HCT116 (cell line): Measurements from ENCODE around the gene ACSL5.

Experiments
- ATF3 ChIP-seq: IDR thresholded peaks from 2 replicates; pipeline ENCODE4 v1.6.1; 2012
- CTCF ChIP-seq, 3 experiments: fragments of 200-600 bp in 1 of 3; sonication (generic) in 1 of 3; IDR thresholded peaks in 2 of 3; conservative IDR thresholded peaks in 1 of 3; 2 replicates each; pipeline ENCODE4 v1.5.1; 2012 to 2017; ENCODE audit warnings: low read depth in 2 of 3, low read length in 2 of 3, antibody characterized with exemption in 1 of 3, borderline replicate concordance in 1 of 3, control low read depth in 1 of 3, mild to moderate bottlenecking in 1 of 3, mixed read lengths in 1 of 3, mixed run types in 1 of 3, moderate library complexity in 1 of 3; ENCODE audit not compliant: insufficient read depth in 1 of 3
- EGR1 ChIP-seq: IDR thresholded peaks from 2 replicates; pipeline ENCODE4 v1.6.1; 2012; ENCODE audit warnings: low read depth
- EZH2 ChIP-seq: fragments of 200-600 bp; sonication (generic); IDR thresholded peaks from 2 replicates; pipeline ENCODE4 v1.6.1; 2017; ENCODE audit warnings: antibody characterized with exemption, mixed run types
- FOSL1 ChIP-seq: IDR thresholded peaks from 2 replicates; pipeline ENCODE4 v1.6.1; 2012; ENCODE audit warnings: low read depth
- JUND ChIP-seq: IDR thresholded peaks from 2 replicates; pipeline ENCODE4 v1.6.1; 2012
- MAX ChIP-seq: IDR thresholded peaks from 2 replicates; pipeline ENCODE4 v1.6.1; 2012
- POLR2A ChIP-seq: IDR thresholded peaks from 2 replicates; pipeline ENCODE4 v1.7.0; 2011; ENCODE audit warnings: borderline replicate concordance; ENCODE audit not compliant: insufficient read depth, insufficient read length; ENCODE audit errors: extremely low read depth
- POLR2AphosphoS5 ChIP-seq: IDR thresholded peaks from 2 replicates; pipeline ENCODE4 v1.6.1; 2011; ENCODE audit warnings: mild to moderate bottlenecking, low read depth, low read length, moderate library complexity
- RAD21 ChIP-seq: IDR thresholded peaks from 2 replicates; pipeline ENCODE4 v1.6.1; 2012; ENCODE audit warnings: low read depth, mild to moderate bottlenecking

DNA sequence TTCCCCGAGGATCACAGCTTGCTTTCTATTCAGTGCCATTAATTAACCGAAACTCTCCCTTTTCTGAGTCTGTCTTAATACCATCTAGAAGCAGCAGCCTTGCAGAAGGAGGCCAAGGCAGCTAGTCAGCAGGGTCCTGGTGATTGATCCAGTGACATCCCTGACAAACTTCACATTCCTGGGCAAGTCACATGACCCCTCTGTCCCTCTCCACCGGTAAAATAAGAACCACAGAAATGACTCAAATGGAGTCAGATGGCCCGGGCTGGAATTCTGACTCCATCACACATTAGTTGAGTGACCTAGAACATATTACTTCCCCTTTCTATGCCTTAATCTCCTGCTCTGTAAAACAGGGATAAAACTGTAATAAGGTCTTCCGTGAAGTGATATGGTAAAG lies 17.2 kb upstream of the ACSL5 start:
- no peak for TF ChIP-seq RAD21
- TF ChIP-seq CTCF (IDR thresholded peaks at IDR 0.05 in 2 of 3, conservative IDR thresholded peaks at IDR 0.05 in 1 of 3; ENCODE audit: borderline replicate concordance in 1 of 3, insufficient read depth in 1 of 3, low read depth in 2 of 3, low read length in 2 of 3), result no peak
- TF ChIP-seq POLR2A, result no peak
- TF ChIP-seq MAX, result no peak
- TF ChIP-seq POLR2AphosphoS5, result no peak
- TF ChIP-seq EZH2, result no peak
- TF ChIP-seq EGR1, result no peak
- TF ChIP-seq ATF3, result no peak
- TF ChIP-seq JUND, result no peak
- no peak; the same call in 1 of the 2 replicates for TF ChIP-seq FOSL1
